Mesenchymal stem cell (in vitro differentiated cells and primary cell): ENCODE measurements around the gene GATA2.

ENCODE experiments used
- DNase-seq: peaks from one replicate; pipeline ENCODE4 v3.0.0-alpha.2; 2013
- H2AFZ ChIP-seq: one replicate; pipeline ENCODE4 v1.6.1; 2013; ENCODE audit warnings: low read depth, mild to moderate bottlenecking, control low read depth, inconsistent platforms, low read length, moderate library complexity
- H2AK5ac ChIP-seq: 2 replicates; pipeline ENCODE4 v1.6.1; 2013; ENCODE audit warnings: low read length, moderate library complexity, mild to moderate bottlenecking, inconsistent platforms; ENCODE audit not compliant: severe bottlenecking
- H2BK120ac ChIP-seq: one replicate; pipeline ENCODE4 v1.6.1; 2013; ENCODE audit warnings: low read depth, mild to moderate bottlenecking, inconsistent platforms, low read length, moderate library complexity
- H2BK12ac ChIP-seq, 2 experiments: one replicate each; pipeline ENCODE4 v1.6.1; 2013; ENCODE audit warnings: inconsistent platforms in 2 of 2, low read length in 2 of 2, mild to moderate bottlenecking in 2 of 2, moderate library complexity in 2 of 2, control low read depth in 1 of 2
- H2BK15ac ChIP-seq: one replicate; pipeline ENCODE4 v1.6.1; 2013; ENCODE audit warnings: mild to moderate bottlenecking, low read depth, inconsistent platforms; ENCODE audit not compliant: poor library complexity, severe bottlenecking
- H2BK5ac ChIP-seq: 2 replicates; pipeline ENCODE4 v1.6.1; 2013; ENCODE audit warnings: low read depth, mild to moderate bottlenecking, low read length, control low read depth, inconsistent platforms; ENCODE audit not compliant: poor library complexity, severe bottlenecking
- H3K14ac ChIP-seq, 2 experiments: one replicate each; pipeline ENCODE4 v1.6.1; 2013; ENCODE audit warnings: inconsistent platforms in 2 of 2, low read length in 2 of 2, control low read depth in 1 of 2, mild to moderate bottlenecking in 1 of 2, moderate library complexity in 1 of 2
- H3K18ac ChIP-seq, 2 experiments: one replicate each; pipeline ENCODE4 v1.6.1; 2013; ENCODE audit warnings: inconsistent platforms in 2 of 2, low read length in 2 of 2, control low read depth in 1 of 2, low read depth in 1 of 2, mild to moderate bottlenecking in 1 of 2
- H3K23ac ChIP-seq, 2 experiments: one replicate each; pipeline ENCODE4 v1.6.1; 2013; ENCODE audit warnings: inconsistent platforms in 2 of 2, low read length in 2 of 2, mild to moderate bottlenecking in 2 of 2, moderate library complexity in 2 of 2, control low read depth in 1 of 2
- H3K27ac ChIP-seq: 2 replicates; pipeline ENCODE4 v1.5.1; 2013; ENCODE audit warnings: mild to moderate bottlenecking, moderate library complexity, low read length, control low read depth, inconsistent platforms; ENCODE audit not compliant: poor library complexity, severe bottlenecking
- H3K27me3 ChIP-seq, 2 experiments: 2 replicates each; pipeline versions ENCODE4 v1.6.1 to v1.7.0; 2013; ENCODE audit warnings: low read length in 2 of 2, mild to moderate bottlenecking in 2 of 2, moderate library complexity in 2 of 2, control low read depth in 1 of 2, inconsistent platforms in 1 of 2; ENCODE audit not compliant: control insufficient read depth in 1 of 2, insufficient read depth in 1 of 2
- H3K36me3 ChIP-seq, 2 experiments: 2 replicates each; pipeline versions ENCODE4 v1.6.1 to v1.7.0; 2013; ENCODE audit warnings: low read length in 2 of 2, control low read depth in 1 of 2, inconsistent platforms in 1 of 2, low read depth in 1 of 2, mild to moderate bottlenecking in 1 of 2; ENCODE audit not compliant: insufficient read depth in 2 of 2, control insufficient read depth in 1 of 2
- H3K4ac ChIP-seq, 2 experiments: one replicate each; pipeline ENCODE4 v1.6.1; 2013; ENCODE audit warnings: inconsistent platforms in 2 of 2, low read length in 2 of 2, mild to moderate bottlenecking in 2 of 2, moderate library complexity in 2 of 2, control low read depth in 1 of 2, low read depth in 1 of 2
- H3K4me1 ChIP-seq: 2 replicates; pipeline ENCODE4 v1.6.1; 2013; ENCODE audit warnings: low read depth, low read length, control low read depth; ENCODE audit not compliant: control insufficient read depth, insufficient read depth
- H3K4me2 ChIP-seq: 2 replicates; pipeline ENCODE4 v1.6.1; 2013; ENCODE audit warnings: low read length, mild to moderate bottlenecking, inconsistent platforms; ENCODE audit not compliant: poor library complexity, severe bottlenecking
- H3K4me3 ChIP-seq, 2 experiments: 2 replicates each; pipeline versions ENCODE4 v1.5.1 to v1.7.0; 2013; ENCODE audit warnings: low read length in 2 of 2, mild to moderate bottlenecking in 2 of 2, control low read depth in 1 of 2, low read depth in 1 of 2; ENCODE audit not compliant: insufficient read depth in 1 of 2
- H3K79me1 ChIP-seq: replicated peaks from 2 replicates; pipeline ENCODE4 v1.6.1; 2013; ENCODE audit warnings: mild to moderate bottlenecking, control low read depth, low read length, inconsistent platforms; ENCODE audit not compliant: poor library complexity, severe bottlenecking
- H3K9ac ChIP-seq: 2 replicates; pipeline ENCODE4 v1.7.0; 2013; ENCODE audit warnings: mild to moderate bottlenecking, low read length, moderate library complexity
- H3K9me3 ChIP-seq: 2 replicates; pipeline ENCODE4 v1.7.0; 2013; ENCODE audit warnings: mild to moderate bottlenecking, low read length; ENCODE audit not compliant: control insufficient read depth
- H4K8ac ChIP-seq: one replicate; pipeline ENCODE4 v1.6.1; 2013; ENCODE audit warnings: inconsistent platforms, mild to moderate bottlenecking, low read length, moderate library complexity
- H4K91ac ChIP-seq: one replicate; pipeline ENCODE4 v1.6.1; 2013; ENCODE audit warnings: mild to moderate bottlenecking, low read length, inconsistent platforms
- WGBS: methylation state at CpG from one replicate; pipeline ENCODE4 v1.1.7; 2013; ENCODE audit warnings: mixed read lengths; 5-methylcytosine and 5-hydroxymethylcytosine counted together

Gene GATA2

DNA sequence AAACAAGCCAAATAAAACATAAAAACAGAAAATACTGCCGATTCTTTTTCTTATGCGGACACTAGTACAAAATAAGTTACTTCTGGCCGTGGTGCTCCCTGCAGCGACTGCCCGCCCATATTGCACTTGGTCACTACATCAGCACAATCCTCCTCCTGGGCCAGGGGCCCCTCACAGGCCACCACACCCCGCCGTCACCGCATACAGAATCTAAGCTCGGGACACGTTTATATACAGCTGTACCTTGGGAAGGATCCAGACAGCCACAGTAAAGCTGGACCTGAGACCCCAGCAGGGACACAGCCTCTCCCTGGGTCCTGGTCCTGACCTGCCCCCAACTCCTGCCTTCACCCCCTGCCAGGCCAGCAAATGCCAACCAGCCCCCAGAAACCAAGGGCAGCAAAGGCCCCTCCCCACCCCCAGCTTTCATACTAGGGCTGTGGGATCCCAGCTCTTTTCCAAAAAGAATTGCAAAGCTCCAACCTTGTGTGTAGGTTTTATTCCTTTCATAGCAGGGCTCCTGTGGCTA is 13.4 kb downstream of the GATA2 start:
- Histone ChIP-seq H3K9me3 (no peaks in the 10 kb centered on the region), H3K27me3 (peaks cover 98 to 100% of the 10 kb centered on the region in 2 experiments)

DNA sequence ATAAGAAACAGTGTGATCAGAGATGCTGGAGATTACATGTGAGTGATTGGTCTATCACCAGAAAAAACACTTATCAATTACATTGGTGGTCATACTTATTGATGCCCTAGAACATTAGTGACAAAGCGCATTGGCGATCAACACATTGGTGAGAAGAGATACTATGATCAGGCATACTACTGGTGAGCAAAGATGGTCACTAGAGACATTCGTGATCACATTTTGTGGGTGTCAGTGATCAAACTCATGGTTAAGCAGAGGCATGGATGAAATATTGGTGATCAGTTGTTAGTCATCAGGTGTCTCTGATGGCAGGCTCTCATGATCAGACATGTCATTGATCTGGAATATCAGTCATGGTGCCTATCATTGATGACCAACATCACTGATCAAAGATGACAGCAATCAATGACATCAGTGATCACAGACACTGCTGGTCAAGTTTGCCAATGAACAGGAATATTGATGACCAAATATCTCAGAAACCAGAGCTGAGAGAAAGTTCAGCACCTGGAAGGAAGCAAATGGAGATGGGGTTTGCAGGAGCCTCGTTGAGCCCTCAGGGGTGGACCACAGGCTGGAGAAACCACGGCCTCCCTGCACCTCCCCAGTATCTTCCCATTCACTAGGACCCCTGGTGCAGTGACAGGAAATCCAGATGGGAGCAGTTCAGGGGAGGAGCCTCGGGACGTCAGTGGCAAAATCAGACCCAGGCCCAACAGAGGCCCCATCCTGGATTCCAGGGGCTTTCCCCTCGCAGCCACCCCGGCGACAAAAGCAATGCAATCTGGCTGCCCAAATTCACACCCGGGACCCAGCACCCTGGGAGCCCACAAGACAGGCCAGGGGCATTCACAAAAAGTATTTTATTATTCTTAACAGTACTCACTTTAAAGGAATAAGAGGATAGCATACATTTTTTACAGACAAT is 14.2 kb downstream of the GATA2 start:
- 56% methylated on average over 9 of the region's 11 CpGs for WGBS
- Histone ChIP-seq H2AFZ (no peak overlapping the region), H3K27ac (no peak overlapping the region), H4K8ac (no peak overlapping the region), H3K4me3 (no peak overlapping the region), H3K23ac (no peak overlapping the region), H2BK12ac (no peak overlapping the region), H3K4me2 (no peak overlapping the region), H3K4ac (no peak overlapping the region), H3K9ac (no peak overlapping the region), H3K4me1 (peaks cover 9% of the 10 kb centered on the region), H3K27me3 (peaks cover 98 to 100% of the 10 kb centered on the region in 2 experiments), H3K79me1 (no peaks in the 10 kb centered on the region), H2BK15ac (no peak overlapping the region), H4K91ac (no peak overlapping the region), H2AK5ac (no peak overlapping the region), H3K14ac (no peak overlapping the region), H3K18ac (no peak overlapping the region), H2BK120ac (no peak overlapping the region), H3K9me3 (no peaks in the 10 kb centered on the region), H2BK5ac (no peak overlapping the region), H3K36me3 (no peaks in the 10 kb centered on the region)
- DNase-seq = no peak

More for the DNA sequence above, 13.4 kb downstream of the GATA2 start:
- no peak overlapping the region for H4K8ac ChIP-seq
- no peak overlapping the region for H2BK5ac ChIP-seq
- H3K4ac ChIP-seq = no peak overlapping the region
- no peak overlapping the region for H2AK5ac ChIP-seq
- H4K91ac ChIP-seq = no peak overlapping the region
- no peak overlapping the region for H3K4me3 ChIP-seq
- H2BK12ac ChIP-seq = no peak overlapping the region
- no peak for DNase-seq
- no peak overlapping the region for H2BK120ac ChIP-seq
- no peak overlapping the region for H2AFZ ChIP-seq
- H3K27ac ChIP-seq = no peak overlapping the region
- no peak overlapping the region for H3K14ac ChIP-seq
- no peaks in the 10 kb centered on the region for H3K36me3 ChIP-seq
- no peak overlapping the region for H3K9ac ChIP-seq
- H3K4me1 ChIP-seq = peaks cover 11% of the 10 kb centered on the region
- no peak overlapping the region for H3K18ac ChIP-seq
- no peak overlapping the region for H3K4me2 ChIP-seq
- H2BK15ac ChIP-seq = no peak overlapping the region
- 50% methylated on average over 10 of the region's 10 CpGs for WGBS
- no peak overlapping the region for H3K23ac ChIP-seq
- no peaks in the 10 kb centered on the region for H3K79me1 ChIP-seq

DNA sequence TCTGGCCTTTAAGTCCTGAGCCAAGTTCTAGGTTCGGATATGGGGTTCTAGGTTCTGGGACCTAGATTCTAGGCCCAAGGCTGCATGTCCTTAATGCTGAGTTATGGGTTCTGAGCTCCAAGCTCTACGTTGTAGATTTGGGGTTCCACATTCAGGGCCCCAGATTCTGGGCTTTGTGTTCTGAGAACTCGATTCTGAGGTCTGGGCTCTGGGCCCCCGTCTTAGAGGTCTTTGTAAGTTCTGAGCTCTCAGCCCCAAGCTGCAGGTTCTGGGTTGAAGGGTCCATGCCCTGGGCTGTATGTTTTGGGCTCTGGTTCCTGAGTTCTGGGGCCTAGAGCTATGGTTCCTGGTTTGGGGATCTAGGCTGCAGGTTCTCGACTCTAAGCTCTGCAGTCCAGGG is 16.3 kb downstream of the GATA2 start:
- H3K36me3 ChIP-seq = no peaks in the 10 kb centered on the region
- H2BK15ac ChIP-seq = no peak overlapping the region
- no peak overlapping the region for H3K14ac ChIP-seq
- no peak overlapping the region for H2BK120ac ChIP-seq
- H3K18ac ChIP-seq = no peak overlapping the region
- no peak overlapping the region for H2AFZ ChIP-seq
- H3K27me3 ChIP-seq = peaks cover 99 to 100% of the 10 kb centered on the region in 2 experiments
- 79% methylated on average over 5 of the region's 5 CpGs for WGBS
- no peak overlapping the region for H3K23ac ChIP-seq
- no peak overlapping the region for H3K4ac ChIP-seq
- H3K4me2 ChIP-seq = no peak overlapping the region
- no peak overlapping the region for H2BK12ac ChIP-seq
- H3K79me1 ChIP-seq = no peaks in the 10 kb centered on the region
- no peak overlapping the region for H4K91ac ChIP-seq
- no peak overlapping the region for H3K9ac ChIP-seq
- no peak overlapping the region for H2AK5ac ChIP-seq
- no peak overlapping the region for H2BK5ac ChIP-seq
- no peak overlapping the region for H3K27ac ChIP-seq
- H3K9me3 ChIP-seq = peaks cover 6% of the 10 kb centered on the region
- no peak overlapping the region for H3K4me3 ChIP-seq
- H4K8ac ChIP-seq = no peak overlapping the region
- no peaks in the 10 kb centered on the region for H3K4me1 ChIP-seq
- DNase-seq = no peak

DNA sequence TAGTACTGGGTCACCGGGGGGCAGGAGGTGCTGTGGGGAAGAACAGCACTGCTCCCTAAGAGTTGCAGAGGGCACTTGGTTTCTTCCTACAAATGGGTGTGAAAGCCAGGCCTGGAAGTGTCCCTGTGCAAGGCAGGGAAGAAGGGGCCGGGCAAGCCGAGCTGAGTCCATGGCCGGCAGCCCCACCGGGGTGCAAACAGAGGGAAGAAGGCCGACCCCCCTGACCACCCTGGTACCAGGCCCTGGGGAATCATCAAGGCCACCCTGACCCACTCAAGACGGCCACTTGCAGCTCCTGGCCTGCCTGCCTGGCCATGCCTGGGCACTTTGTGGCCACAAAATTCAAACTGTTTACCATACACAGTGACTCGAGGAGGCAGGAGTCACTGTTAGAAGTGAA is 17.6 kb downstream of the GATA2 start:
- Histone ChIP-seq H3K36me3 (no peaks in the 10 kb centered on the region), H3K79me1 (no peaks in the 10 kb centered on the region), H4K91ac (no peak overlapping the region), H3K23ac (no peak overlapping the region), H2AK5ac (no peak overlapping the region), H3K4me1 (no peaks in the 10 kb centered on the region), H3K27me3 (peaks cover 99 to 100% of the 10 kb centered on the region in 2 experiments), H3K18ac (no peak overlapping the region), H2BK5ac (no peak overlapping the region), H2BK120ac (no peak overlapping the region), H3K14ac (no peak overlapping the region), H2BK12ac (no peak overlapping the region), H2AFZ (no peak overlapping the region), H3K27ac (no peak overlapping the region), H3K9ac (no peak overlapping the region), H3K9me3 (peaks cover 9% of the 10 kb centered on the region), H2BK15ac (no peak overlapping the region), H3K4me2 (no peak overlapping the region), H4K8ac (no peak overlapping the region), H3K4ac (no peak overlapping the region), H3K4me3 (no peak overlapping the region)
- WGBS = 63% methylated on average over 7 of the region's 8 CpGs
- DNase-seq = no peak
